NCI-H2081 treated with DMSO at 0.1 percent for 48 hours (cell line): ENCODE data around the gene TRIM50.
"Not testable (repeated sequence)": the region's sequence is repeated elsewhere in the genome, so short reads cannot be mapped to it uniquely, and the experiment has no call there.

ENCODE experiments used
- DNase-seq: peaks from one replicate; lab custom pipeline; 2025; lab: John Stamatoyannopoulos, UW

The TRIM50 gene

DNA sequence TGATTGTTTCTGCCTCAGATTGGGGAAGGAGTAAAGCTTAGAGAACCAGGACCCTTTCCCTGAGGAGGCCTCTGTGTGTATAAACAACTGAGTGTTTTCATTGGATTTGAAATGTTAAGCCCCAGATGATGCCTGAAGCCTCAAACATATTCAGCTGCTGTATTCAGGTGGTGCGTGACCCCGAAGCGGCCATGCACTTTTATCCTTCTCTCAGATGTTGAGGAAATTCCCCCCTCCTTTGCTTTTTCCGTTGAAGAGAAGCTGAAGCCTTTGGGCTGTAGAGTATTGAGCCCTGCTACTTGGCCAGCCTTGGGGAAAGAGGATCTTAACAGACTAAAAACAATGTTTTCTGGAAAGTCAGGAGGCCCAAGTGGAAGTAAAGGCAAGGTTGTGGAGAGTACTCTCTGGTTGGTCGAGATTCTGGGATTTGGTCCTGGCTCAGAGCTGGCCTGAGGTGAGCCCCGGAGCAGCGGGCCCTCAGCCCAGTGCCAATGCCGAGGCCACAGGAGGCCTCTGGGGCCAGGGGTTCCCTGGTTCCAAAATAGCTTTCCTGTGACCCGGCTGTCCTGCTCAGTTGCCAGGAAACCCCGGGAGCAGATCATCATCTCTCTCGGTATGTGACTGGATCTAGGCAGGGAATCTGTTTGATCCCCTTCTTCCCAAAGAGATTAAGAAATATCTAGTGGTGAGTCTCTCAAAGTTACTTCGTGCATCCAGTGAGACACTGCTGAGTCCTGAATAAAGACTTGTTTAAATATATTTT is 22.6 kb upstream of the TRIM50 start:
- DNase-seq = no peak

DNA sequence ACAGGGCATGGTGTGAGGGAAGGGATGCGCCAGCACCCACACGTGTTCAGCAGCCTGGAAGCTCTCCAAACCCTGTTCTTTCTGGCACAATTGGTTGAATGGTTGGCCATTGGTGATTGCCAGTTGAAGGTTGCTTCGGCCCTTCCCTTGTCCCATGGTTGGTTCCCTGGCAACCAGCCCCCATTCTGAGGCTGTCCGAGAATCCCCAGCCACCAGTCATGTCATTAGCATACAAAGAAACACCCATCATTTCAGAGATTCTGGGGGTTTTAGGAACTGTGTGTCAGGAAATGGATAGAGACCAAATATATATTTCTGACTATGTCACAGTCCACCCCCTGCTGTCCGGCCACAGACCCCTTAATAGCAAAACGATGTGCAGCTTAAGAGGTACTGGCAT is 21.9 kb upstream of the TRIM50 start:
- no peak for DNase-seq

DNA sequence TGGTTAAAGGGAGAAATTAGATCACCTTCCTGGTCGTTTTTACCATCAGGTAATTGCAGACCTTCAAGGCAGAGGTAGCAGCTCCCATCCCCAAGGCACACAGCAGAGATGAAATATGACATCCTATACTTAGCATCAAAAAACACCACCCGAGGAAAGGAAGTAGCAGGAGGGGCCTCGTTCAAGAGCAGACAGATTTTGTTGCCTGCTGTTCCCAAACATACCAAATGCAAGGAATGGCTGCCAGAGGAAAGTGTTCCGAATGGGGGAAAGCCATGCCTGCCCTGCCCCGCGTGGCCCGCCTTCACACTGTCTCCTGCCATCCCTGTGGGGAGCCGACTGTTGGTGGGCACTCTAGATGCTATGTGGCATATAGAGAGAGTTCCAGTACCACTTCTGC is 18.1 kb upstream of the TRIM50 start:
- DNase-seq = no peak

DNA sequence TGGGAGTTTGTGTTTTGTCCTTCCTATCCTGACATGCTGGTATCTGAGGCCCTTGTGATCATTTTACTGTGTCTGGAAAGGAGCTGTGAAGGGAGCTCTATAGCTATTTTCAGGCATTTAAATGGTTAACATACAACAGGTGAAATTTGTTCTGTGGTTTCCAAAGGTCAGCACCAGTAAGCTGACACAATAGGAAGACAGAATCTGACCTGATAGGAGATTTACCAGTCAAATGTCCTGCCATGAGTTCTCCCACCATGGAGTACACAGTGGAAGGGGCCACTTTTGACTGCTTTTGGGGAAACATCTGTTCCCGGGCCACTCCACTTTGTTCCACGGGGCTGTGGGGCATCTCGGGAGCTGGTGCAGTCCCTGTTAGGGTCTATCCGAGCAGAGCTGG is 17.7 kb upstream of the TRIM50 start:
- DNase-seq = no peak

DNA sequence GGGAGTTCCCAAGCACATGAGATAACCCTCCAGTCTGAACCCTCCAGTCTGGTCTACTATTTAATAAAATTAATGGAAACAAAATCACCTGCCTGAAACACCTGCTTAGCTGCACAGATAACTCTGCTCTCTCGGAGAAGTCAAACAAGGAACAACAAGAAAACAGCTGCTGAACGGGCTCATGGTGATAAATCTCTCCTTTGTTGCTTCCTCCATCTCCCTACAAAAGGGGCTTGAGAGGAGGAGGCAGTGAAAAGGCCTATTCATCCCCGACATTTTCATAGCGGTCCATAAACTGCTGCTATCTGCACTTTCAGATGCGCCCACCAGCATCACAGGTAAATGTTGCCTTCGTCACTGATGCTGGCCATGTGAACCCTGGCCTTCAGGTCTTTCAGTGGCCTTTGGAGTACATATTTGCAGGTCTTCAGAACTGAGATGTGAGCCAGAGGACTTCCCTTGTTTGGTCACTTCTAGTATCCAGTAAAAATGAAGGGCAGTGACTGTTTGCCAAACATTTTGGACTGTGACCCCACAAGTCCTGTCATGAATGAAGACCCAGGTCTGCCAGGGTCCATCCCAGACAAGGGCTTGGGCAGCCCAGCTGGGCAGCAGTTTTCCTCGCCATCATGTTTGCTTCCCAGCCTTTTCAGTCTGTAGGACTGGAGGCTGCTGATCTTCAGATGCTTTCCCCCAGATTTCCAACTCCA is 15.9 kb upstream of the TRIM50 start:
- no peak for DNase-seq

DNA sequence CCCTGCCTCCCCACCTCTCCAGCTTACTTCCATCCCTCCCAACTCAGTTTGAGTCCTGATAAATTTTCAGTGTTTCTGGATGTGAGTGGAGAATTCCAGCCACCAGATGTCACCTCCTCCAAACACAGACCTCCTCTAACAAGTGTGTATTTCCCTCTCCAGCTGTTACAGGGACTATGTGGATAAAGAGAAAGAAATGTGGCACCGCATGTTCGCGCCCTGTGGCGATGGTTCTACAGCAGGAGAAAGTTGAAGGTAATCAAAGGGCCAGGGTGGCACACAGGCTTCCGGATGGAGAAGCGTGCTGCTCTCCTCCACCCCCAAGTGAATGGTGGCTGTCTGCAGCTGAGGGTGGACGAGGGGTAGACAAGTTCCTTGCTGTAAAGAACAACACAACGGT is 14.8 kb upstream of the TRIM50 start:
- no peak for DNase-seq

DNA sequence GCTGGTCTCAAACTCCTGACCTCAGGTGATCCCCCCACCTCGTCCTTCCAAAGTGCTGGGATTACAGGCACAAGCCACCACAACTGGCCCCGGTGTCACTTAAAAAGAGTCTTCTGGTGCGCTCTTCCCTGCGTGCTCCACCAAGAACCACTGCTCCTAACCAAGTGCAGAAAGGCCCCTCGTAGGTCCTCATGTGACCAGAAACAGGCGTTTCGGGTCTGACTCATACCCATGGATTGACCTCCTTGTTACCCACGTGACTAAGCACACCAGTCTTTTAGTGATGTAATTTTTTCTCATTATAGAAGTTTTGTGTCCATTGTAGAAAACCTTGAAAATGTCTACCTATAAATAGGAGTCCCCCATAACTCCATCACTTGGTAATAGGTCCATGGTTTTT is 14.0 kb upstream of the TRIM50 start:
- DNase-seq = no peak

DNA sequence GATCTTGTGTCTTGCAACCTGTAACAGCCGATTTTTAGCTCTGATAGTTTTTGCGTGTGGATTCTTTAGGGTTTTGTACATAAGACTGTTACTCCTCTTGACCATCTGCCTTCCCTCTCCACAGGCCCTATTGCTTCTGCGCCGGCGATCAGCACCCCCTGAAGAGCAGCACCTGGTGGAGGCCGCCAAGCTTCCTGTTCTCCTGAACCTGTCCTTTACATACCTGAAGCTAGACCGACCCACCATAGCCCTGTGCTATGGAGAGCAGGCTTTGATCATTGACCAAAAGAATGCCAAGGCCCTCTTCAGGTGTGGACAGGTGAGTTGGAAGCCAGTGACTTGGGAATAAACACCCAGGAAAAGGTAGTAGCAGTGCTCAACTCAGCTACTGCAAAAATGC is 12.6 kb upstream of the TRIM50 start:
- no peak for DNase-seq

DNA sequence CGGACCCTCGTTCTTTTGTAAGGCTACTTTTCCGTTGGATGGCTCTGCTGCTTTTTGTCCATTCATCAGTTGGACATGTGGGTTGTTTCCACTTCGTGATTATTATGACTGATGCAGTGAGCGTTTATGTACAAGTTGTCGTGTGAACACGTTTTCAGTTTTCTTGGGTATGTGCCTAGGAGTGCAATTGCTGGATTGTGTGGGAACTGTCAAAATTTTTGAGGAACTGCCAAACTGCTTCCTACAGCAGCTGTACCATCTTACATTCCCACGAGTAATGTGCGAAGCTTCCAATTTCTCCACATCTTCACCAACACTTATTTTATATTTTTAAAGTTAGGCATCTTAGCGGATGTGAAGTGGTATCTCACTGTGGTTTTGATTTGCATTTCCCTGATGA is 10.4 kb upstream of the TRIM50 start:
- no peak for DNase-seq

DNA sequence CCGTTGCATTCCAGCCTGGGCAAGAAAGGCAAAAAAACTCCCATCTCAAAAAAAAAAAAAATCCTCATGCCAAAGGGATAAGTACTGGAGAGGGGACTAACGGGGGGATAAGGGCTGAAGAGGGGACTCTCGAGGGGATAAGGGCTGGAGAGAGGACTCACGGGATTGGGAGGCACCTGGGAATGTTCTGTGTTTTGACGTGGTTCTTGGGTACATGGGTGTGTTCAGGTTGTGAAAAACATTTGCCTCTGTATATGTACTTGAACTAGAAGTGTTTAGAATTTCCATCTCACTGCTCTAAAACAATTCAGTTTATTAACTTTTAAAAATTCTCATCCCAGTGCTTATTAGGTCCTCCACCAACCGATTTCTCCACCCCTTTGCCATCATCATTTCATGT is 4.6 kb upstream of the TRIM50 start:
- DNase-seq = no peak

DNA sequence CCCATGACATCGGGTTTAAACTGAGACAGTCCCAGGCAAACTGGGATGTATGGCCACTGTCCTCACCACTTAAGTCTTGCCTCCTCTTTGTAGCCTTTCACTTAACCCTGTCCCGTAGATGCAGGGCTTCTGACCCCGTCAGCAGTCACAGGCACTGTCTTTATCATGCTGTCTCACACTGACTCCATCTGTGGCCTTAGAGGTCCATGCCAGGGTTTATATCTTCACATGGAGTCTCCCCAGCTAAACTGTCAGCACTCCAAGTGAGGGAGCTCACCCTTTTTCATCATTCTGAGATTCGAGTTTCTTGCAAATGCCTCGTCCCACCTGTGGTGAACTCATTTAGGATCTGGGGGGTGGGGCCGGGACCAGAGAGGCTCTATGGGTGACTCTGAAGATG is 2.9 kb upstream of the TRIM50 start:
- DNase-seq = no peak

DNA sequence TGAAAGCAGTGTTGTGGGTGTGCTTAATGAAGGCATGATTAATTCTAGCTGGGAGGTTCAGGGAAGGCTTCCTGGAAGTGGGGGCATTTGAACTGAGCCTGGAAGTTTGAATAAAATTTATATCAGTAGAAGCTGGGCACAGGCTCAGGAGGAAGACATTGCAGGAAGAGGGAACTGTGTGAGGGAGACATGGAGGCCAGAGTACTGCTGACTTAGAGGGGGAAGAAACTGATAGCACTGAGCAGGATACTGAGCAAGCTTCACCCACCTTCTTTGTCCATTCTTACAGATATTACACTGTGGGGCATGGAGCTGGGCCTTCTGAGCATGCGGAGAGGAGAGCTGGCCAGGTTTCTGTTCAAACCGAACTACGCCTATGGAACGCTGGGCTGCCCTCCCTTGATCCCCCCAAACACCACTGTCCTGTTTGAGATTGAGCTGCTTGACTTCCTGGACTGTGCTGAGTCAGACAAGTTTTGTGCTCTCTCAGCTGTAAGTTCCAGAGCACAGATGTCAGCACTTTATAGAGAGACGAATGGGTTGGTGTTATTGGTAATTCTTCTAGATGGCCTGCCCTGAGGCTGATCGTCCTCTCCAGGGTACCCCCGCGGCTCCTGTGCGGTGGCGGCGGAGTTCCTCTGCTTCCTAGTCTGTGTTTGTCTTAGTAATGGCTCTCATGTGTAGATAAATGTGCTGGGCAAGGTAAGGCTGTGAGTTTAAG is 2.1 kb upstream of the TRIM50 start:
- no peak for DNase-seq

DNA sequence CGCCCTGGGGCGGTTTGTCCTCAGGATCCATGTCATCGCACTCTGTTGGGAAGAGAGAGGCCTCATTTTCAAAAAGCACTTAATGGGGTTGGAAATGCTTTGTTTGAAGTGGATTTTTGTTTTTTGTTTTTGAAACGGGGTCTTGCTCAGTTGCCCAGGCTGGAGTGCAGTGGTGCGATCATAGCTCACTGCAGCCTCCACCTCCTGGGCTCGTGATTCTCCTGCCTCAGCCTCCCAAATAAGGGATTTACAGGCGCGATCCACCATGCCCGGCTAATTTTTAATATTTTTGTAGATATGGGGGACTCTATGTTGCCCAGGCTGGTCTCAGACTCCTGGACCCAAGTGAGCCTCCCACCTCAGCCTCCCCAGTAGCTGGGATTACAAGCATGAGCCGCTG is 814 bp upstream of the TRIM50 start:
- DNase-seq = no peak

DNA sequence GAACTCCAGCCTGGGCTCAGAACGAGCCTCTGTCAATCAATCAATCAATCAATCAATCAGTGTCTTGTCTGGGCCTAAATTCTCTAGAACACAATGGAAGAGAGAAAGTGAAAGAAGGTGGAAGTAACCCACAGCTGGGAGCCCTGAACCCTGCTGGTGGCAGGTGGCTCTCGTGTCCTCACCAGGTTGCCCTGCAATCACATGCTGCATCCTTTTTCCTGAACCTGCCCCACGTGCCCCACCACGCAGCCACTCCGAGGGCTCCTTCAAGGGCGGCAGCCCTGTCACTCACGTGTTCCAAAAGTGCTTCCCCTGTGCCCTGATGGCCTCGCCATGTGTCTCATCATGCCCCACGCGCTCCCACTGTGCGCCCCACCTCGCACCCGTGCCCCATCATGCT is 433 bp downstream of the TRIM50 start:
- DNase-seq = not testable (repeated sequence)

DNA sequence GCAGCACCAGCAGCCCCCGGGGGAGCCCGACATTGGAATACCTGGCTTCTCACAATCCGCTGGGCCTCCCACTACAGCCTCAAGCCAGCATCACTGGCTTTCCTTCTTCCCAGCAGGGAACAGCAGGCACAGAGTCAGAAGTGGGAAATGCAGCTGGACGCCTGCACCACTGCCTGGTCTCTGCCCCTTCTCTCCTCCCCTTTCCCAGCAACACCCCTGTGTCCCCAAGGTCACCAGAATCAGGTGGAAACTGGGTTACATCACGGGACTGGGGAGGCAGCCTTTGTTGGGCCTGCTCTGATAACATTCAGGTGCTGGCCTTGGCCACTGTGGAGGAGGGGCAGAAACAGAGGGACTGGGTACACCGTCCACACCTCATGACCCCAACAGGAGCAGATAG is 2.5 kb downstream of the TRIM50 start:
- not testable (repeated sequence) for DNase-seq

DNA sequence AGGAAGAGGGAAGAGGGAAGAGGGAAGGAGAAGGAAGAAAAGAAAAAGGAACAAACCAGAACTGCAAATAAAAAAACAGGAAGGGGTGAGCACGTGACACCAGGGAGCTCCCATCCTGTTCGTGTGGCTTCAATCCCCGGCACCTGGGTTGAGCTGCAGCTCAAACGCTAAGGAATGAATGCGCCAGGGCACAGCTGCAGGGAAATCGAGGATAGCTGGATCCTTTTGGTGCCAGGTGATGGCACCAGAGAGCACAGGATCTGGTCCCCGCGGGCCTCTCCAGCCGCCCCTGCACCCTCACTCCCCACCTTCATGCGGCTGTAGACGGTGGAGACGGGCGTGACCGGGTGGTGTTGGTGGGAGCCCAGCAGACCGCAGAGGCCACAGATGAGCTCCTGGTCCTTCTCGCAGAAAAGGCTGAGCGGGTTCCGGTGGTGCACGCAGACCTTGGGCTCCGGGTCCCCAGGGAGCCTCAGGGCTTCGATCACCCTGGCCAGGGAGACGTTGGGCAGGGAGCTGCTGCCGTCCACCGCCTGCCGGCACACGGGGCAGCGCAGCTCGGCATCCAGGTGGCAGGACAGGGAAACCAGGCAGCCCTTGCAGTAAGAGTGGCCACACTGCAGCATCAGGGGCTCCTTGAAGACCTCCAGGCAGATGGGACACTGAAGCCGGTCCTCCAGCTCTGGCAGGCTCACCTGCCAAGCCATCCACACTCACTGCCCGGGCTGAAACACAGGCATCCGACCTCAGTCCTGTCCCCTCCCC is 3.6 kb downstream of the TRIM50 start:
- DNase-seq = not testable (repeated sequence)

DNA sequence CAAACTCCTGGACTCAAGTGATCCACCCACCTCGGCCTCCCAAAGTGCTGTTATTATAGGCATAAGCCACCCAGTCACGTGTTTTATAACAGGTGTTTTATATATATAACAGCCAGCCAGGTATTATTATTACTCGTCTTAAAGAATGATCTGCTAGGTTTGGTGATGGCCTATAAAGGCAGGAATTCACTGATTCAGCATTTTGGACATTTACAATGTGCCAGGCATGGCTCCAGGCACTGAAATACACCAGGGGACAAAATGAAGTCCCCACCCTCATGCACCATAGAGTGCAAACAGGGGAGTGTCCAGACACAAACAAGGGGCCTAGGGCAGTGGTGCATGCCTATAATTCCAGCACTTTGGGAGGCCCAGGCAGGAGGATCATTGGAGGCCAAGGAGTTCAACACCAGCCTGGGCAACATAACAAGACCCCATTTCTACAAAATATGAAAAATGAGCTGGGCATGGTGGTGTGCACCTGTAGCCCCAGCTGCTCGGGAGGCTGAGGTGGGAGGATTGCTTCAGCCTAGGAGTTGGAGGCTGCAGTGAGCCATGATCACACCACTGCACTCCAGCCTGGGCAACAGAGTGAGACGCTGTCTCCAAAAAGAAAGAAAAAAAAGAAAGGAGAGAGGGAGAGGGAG is 4.3 kb downstream of the TRIM50 start:
- not testable (repeated sequence) for DNase-seq

DNA sequence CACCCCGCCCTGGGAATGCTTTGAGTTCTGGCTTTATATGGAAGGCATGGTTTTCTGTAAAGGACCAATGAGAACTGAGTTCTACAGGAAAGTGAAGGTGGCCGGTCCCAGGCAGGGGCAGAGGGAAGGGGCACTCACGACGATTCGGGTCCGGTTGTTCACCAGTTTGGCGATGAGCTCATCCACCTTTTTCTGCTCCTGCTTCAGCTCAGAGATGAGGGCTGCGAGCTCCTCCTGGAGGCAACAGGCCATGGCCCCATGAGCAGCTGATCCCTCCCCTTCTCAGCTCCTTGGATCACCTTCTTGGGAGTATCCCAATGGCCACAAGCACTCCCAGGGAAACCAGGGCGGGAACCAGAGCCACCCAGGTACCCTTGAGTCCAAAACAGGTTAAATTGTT is 7.9 kb downstream of the TRIM50 start:
- DNase-seq = not testable (repeated sequence)

DNA sequence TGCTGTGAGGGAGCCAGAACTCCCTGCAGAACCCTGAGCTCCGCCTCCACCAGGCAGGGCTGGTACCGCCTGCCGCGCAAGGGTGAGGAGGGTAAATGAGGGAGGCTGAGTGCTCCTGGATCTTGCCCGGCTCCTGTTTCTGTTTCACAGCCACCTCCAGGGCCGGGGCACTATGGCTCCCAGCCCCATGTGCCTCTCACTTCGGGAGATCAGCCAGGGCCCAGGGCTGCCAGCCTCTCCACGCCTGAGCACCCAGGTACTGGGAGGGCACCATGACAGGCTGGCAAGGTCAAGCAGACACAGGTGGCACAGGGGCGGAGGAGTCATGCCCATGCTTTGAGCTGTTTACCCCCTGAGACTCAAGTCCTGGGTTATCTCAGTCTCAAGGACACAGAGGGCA is 8.3 kb downstream of the TRIM50 start:
- not testable (repeated sequence) for DNase-seq

DNA sequence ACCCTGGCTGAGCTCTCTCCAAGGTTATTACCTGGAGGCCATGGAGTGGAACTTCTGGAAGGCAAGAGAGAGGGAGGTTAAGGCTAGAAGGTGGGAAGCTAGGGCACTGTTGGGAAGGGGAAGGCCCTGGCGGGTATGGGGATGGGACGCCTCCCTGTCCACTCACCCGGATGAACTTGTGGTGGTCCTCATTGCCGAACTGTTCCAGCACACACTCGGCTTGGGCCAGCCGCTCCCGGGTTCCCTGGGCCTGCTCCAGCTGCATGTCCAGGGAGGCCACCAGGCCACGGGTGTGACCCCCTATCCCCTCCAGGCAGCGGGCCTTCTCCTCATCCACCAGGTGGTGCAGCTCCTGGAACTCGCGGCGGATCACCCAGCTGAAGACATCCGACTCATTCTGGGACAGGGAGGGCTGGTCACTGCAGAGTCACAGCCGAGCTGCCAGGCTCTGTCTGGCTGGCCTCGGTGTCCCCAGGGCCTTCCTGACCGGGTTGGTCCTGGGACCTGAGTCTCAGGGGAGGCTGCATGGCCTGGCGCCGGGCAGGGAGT is 9.2 kb downstream of the TRIM50 start:
- not testable (repeated sequence) for DNase-seq

DNA sequence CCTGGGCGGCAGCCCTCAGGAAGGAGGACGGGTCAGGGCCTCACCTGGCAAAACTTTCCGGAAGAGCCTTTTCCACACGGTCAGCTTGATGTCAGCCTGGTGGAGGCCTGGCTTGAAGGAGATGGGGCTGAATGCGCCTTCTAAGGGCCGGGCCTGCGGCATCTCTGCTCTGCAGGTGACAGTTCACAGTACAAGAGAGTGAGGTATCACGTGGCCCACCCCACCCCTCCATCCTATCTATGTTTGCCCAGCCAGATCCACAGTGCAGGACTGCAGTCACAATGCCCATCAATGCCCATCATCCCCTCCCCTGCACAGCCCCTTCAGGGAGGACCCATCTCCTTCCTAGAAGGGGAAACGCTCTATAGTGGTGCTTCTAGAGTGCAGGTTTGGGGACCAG is 11.4 kb downstream of the TRIM50 start:
- no peak for DNase-seq

DNA sequence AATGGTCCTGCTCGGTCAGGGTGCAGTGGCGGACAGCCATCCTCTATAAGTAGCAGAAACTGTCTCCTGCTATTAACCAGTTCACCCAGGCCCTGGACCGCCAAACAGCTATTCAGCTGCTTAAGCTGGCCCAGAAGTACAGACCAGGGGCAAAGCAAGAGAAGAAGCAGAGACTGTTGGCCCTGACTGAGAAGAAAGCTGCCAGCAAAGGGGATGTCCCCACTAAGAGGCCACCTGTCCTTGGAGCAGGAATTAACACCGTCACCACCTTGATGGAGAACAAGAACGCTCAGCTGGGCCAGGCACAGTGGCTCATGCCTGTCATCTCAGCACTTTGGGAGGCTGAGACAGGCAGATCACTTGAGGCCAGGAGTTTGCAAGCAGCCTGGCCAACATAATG is 13.6 kb downstream of the TRIM50 start:
- DNase-seq = no peak
